DMS114 treated with DMSO at 0.1 percent for 48 hours (cell line): ENCODE results near the gene RTL1.

Source experiments
- DNase-seq: peaks from one replicate; lab custom pipeline; 2025; ENCODE audit not compliant: unreplicated experiment; lab: John Stamatoyannopoulos, UW

RTL1 gene

DNA sequence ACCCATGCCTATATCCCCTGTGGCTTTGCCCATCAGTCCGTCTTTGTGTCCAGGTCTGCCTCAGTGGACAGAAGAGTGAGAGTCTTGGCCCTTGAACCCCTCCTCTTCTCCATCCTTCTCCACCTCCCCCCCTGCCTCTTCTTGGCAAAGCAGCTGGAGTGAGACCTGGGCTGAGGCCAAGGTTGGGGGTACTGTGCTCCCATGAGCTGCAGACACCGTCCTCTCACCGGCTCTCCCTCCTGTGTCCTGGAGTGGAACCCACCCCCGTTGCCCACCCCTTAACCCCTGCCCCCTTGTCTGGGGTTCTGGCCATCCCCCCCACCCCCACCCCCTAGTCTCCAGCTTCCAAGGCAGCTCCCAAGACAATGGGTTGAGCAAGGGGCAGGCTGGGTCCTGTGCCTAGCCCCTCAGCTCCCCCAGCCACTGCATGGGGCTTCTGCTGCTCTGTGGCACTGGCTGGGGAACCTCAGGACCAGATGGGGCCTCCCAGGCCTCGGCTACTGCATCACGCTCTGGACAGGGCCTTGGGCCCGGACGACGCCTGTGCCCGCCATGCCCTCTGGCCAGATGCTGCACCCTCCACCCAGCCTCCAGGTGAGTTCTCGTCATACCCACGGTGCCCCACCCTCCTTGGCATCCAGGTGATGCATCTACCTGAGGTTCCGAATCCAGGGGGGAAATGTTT is 35.7 kb downstream of the RTL1 start:
- no peak for DNase-seq

DNA sequence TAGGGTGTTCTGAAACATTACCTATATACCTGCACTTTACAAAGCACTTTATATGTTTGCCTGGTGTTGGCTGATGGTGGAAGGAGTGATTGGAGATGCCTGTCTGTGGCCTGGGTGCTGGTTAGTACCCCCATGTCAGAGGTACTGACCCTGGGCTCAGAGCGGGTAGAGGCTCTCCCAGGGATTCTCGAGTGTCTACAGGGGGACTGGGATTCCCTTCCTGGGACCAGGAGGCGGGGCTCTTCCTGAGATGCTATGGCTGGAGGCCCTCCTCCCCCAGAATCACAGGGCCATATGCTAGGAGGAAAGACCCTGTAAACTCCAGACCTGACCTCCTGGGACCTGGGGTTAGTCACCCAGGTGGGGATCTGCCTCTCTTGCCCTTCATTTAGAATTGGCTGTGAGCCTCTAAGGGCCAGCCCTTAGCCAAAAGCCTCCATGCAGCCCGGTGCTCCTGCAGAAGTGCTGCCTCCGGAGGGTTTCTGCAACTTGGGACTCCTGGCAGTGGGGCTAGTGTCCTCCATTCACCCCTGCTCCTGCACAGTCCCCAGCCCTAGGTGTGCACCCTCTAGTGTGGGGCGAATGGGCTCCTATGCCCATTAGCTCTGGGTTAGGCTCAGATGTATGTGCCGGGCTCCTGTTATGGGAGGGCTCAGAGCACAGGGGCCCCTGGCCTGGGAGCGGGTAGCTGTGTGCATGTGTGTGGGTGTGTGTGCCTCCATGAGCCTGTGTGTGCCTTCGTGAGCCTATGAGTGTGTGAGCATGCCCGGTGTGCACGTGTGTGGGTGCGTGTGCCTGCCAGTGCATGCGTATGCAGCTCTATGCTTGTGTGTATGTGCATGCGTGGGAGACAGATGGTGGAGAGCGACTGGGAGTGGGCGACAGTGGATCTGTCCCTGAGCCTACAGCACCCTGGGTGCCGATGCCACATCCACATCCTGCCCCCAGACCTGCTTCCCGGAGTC is 36.6 kb downstream of the RTL1 start:
- DNase-seq = no peak

DNA sequence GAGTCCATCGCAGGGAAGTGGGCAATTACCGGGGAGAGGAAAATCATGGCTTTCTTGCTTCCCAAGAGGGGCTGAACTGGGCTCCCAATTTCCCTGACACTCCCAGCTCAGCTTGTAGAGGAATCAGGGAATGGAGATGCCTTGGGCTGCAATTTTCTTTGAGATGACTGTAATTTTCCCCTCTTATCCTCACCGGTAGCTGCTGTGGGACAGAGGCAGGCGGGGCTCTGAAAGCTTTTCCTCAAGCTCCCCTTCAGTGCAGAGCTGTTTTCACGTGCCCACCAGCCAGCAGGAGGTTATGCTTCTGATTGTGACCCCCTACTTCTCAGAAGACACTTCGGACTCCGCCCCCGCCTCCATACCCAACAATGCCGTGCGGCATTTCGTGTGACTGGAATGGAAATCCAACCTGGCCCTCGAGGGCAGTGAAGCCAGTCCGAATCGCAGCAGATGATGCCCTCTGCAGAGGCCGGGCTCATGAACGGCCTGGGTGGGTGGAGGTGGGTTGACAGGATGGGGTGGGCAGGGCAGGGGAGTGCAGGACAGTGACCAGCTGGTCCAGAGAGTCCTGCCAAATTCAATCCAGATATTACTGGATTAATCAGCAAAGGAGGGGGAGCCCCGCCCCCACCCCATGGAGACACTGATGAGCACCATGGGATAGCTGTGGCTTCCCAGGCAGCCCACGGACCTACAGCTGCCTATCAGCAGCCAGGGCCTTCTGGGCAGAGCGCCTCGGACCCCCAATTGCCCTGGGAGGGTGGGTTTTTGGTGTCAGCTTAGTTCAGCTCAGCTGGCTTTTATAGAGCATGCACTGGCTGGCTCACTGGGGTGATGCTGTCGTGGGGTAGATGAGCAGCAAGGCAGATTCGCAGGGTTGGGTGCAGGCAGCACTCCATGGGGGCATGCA is 37.6 kb downstream of the RTL1 start:
- no peak for DNase-seq

DNA sequence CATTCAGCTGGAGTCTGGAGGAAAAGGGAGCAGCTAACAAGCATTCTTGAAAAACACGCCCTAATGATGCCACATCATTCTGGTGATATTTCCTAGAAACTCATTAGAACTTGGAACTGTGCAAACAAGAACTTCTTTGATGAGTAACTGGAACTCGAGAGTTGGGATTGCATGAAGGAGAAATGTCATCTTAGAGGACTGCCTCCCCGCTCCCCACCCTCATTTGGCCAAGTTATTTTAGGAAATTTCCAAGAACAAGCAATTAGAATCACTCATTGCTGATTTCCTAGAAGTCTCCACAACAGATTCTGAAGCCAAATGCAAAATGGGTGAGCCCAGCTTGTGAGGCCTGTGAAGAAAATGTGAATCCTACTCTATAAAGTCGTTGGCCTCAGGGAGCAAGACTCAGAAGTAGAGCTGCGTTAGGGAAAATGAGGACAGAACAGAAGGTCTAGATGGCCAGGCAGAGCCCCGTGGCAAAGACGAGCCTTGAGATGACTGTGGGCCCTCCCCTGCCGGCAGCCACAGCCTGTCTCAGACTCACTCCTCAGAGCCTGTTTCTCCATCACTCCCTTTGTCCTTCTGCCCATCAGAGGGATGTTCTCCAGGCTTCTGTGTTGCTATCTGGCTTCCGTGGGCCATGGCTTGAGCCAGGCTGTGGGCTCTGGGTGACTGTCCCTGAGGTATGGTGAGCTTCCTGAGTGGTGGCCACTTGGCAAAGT is 38.4 kb downstream of the RTL1 start:
- no peak for DNase-seq

DNA sequence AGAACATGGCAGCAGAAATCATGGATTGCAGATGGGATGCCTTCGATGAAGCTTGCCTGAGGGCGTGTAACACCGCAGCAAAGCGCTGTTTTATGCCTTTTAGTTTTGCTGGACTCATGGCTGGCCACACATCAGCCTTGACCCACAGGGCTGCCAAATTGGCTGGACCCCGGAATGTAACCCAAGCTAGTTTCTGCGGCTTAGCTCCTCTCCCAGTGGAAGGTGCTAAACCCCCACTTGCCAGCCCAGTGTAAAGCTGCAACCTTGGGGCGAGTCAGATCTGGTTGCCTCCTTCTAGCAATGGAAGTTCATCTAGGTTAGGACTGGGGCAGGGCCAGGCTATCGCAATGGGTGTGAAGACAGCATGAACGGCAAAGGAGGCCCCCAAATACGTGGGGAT is 39.3 kb downstream of the RTL1 start:
- no peak for DNase-seq

DNA sequence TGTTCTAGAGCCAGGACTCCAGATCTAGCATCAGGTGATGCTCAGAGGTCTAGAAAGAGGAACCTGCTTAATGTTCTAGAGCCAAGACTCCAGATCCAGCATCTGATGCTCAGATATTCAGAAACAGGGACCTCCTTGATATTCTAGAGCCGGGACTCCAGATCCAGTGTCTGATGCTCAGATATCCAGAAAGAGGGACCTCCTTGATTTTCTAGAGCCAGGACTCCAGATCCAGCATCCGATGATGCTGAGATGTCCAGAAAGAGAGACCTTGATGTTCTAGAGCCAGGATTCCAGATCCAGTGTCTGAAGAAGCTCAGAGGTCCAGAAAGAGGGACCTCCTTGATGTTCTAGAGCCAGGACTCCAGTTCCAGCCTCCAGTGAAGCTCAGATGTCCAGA is 40.7 kb downstream of the RTL1 start:
- no peak for DNase-seq

DNA sequence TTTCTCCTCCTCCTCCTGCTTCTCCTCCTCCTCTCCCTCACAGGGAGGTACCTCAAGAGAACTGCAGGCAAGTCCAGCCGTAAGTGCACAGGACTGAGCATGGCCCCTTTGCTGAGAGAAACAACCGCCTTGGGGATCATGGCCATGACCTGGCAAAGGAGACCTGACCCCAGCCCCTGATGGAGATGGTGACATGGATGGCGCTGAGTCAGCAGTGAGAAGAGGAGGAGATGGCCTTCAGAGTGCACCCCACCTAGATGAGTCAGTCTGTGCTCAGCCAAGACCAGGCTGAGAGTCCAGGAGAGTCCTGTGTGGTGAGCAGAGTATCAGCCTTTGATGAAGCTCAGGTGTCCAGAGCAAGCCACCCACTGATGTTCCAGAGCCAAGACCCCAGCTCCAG is 41.2 kb downstream of the RTL1 start:
- DNase-seq = no peak

DNA sequence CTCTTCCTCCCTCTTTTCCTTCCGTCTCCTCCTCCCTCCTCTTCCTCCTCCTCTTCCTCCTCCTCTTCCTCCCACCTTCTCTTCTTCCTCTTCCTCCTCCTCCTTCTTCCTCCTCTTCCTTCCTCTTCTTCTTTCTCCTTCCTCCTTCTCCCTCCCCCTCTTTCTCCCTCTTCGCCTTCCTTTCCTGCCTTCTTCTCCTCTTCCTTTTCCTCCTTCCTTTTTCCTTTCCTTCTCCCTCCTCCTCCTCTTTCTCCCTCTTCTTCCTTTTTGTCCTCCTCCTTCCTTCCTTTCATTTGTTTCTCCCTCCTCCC is 41.6 kb downstream of the RTL1 start:
- no peak for DNase-seq

DNA sequence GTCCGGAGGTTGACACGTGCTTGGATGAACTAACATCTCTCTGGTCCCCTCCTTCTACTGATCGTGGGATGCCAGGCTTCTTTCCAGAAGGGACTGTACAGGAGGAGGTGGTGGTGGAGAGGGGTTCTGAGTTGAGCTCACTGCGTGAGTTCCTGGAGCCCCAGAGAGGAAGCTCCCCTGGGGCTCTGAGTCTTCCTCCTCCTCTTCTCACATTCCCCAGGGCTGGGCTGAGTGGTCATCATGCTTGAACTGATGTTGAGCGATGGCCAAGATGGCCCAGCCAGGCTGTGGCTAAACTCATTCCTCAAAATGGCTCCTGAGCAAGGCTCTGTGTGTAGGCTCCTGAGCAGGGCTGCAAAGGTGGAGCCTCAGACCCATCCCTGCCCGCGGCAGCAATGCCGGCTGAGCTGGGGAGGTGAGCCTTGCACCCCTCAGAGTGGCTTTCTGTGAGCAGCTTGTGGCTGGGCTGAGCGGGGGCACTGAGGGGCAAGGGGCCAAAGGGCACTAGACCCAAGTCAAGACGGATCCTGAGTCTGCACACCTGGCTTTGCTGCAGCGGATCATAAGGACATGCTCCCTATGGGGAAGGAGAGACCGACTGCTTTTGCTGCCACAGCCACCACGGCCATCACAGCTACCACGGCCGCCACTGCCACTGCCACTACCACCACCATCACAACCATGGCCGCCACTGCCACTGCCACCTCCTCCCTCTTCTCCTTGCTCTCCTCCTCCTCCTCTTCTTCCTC is 42.2 kb downstream of the RTL1 start:
- DNase-seq = no peak

DNA sequence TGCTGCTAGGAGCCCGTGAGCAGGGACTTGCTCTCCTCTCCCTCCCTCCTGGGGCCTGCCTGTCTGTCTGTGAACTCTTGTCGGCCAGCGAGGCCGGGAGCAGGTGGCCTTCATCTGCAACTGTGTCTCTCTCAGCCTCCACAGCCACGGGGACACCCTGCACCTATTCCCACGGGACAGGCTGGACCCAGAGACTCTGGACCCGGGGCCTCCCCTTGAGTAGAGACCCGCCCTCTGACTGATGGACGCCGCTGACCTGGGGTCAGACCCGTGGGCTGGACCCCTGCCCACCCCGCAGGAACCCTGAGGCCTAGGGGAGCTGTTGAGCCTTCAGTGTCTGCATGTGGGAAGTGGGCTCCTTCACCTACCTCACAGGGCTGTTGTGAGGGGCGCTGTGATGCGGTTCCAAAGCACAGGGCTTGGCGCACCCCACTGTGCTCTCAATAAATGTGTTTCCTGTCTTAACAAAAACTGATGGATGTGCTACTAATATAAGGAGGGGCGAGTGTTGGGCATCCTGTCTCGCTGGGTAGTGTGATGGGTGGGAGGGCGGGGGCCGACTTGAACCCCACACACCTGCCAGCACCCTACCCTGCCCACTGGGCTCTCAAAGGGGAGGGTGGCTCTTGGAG is 42.9 kb downstream of the RTL1 start:
- DNase-seq = no peak

DNA sequence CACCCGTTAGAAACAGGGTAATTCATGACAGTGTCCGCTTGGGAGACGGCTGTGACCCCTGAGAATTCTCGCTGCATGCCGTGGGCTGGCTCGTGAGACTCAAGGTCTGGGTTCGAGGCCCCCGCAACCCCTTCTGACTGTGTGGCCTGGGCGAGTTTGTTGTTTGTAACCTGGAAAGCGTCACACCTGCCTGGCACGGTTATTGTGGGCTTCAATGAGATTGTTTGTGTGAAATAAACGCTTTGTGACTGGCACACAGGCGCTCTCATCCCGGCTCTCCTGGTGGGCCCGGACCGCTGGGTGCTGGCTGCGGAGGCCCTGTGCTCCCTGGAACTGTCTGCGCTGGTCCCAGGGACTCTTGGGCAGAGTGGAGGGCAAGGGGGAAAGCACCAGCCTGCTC is 43.7 kb downstream of the RTL1 start:
- no peak for DNase-seq

DNA sequence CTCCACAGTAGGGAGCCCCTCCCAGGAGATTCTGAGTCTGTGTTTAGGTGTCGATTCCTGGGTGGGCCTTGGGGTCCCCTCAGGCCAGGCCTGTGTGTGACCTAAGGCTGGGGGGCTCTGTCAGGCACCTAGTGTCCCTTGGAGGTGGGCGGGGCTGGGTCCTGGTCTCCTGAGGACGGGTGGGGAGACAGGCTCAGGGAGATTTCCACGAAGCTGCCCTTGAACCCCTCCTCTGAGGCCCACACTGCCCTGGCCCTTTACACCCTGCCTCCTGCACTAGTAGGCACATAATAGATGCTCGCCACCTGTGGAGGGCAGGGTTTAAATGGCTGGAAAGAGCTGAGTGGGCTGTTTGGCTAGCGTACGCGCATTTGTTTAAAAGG is 44.7 kb downstream of the RTL1 start:
- DNase-seq = no peak

DNA sequence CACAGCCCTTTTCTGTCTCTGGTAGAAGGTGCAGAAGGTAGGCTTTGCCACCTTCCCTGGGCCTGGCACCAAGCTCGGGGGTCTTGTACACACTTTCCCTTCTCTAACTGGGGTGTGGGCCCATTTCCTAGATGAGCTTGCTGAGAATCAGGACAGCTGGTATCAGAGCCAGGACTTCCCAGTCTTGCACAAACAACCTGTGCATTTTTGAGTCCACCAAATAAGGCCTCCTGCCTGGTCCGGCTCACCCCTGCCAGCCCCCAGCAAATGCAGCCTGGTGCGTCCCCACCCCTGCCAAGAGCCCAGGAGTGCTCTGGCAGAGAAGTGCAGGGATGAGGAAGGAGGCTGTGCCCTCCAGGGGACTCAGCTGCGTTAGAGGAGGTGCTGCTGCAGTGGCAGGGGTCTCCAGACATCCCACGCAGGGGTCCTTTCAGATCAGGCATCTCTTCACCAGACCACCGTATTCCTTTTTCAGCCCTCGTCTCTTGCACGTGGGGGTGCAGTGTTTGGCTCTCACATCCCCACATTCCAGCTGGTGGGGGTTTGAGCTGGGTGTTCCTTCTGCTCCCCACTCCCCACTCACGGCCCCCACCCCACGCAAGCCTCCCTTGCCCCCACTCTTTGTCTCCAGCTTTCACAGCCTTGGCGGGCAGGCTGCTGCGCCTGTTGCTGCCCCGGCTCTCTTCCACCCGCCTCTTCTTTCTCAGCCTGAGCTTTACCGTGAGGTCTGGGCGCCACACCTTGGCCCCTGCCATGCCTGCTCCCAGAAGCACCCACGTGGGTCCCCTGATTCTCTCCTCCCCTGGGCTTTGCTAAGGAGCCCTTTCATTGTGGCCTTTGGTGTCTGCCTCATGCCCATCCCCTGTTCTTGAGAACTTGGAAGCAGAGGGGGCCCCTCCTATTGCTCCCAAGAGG is 45.3 kb downstream of the RTL1 start:
- DNase-seq = no peak

DNA sequence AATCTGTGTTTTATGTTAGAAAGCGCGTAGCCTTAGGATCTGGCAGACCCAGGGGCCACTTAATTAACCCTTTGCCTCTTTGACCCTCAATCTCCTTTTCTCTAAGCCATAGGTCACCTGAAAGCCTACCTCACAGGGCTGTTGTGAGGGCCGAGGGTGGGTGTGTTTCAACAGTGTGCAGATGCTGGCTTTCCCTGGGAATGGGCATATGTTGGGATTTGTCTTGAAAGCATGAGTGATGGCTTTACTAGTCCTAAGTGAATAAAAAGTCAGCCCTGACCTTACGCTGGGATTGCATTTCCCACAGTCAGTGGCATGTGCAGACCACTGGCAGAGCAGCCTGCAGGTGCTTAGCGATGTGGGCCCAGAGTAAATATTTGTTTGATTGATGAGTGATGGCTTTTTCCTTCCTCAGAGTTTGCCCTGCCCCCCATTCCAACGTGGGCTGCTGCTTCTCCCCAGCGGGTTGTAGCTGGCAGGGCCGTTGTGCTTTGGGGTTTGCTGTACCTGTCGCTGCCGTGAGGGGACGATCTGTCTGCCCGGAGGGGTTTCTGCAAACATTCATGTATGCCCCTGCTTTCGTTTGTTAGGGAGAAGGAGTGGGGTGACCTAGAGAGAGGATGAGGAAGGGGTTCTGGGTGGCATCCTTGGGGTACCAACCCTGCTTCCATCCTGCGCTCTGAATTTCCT is 46.1 kb downstream of the RTL1 start:
- no peak for DNase-seq

DNA sequence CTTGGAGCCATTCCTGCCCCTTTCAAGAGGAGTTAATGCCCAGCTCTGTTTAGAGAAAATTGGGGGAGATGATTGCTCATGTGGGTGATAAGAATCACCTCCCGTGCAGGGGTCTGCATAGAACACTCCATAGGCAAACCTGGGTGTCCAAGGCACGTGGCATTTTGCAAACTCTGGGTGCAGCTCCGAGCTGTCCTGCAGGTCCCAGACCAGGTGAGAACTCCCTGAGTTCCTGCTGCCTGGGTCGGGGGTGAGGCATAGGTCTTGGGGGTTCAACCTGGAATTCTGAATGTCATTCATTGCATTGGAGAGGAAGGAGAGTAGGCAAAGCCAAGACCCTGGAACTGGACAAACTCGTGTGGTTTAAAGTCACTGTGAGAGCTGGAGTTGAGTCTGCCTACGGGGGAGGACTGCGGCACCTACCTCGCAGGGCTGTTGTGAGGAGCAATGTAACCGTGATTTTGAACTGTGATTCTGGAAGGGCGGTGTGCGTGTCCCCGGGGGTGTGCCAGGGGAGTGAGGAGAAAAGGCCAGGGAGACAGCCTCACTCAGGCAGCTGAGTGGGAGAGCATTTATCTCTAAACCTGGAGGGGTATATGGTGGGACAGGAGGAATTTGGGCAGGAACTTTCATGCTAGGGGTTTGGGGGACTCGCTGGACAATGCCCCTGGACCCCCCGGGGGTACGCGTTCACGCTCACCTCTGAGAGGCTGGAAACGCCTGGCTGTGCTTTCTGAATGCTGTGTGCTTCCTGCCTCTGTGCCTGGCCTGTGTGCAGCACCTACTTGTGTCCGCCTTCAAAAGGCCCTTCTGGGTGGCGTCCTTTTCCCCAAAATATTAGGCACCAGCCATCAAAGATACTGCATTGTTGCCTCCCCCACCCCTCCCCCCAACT is 47.2 kb downstream of the RTL1 start:
- no peak for DNase-seq

DNA sequence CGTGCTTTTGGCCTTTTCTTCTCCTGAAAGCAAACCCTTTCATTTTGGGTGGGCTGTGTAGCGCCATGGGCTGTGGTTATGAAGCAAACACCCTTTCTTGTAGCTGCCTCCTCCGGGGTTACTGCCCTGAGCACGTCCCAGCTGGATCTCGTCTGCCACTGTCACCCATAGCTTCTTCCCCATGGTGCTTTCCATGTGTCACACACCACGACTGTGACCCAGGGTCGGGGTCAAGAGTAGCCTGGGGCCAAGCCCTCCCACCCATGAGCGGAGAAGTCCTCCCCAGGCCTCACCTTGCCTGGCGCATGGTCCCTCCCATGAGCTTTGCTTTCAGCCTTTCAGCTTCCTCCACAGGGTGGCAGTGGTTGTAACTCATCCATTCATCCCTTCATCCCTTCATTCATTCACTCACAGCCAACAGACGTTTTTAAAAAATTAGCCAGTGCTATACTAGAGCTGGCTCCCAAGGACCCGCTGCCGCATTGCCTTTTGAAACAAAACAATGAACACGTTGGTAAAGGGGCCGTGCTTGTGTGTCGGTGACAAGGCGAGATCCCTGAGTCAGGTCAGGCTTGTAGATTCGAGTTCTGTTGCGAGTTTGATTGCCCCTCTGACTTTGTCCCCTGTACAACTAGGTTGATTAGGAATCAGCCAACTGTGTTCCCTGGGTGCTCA is 48.1 kb downstream of the RTL1 start:
- no peak for DNase-seq

DNA sequence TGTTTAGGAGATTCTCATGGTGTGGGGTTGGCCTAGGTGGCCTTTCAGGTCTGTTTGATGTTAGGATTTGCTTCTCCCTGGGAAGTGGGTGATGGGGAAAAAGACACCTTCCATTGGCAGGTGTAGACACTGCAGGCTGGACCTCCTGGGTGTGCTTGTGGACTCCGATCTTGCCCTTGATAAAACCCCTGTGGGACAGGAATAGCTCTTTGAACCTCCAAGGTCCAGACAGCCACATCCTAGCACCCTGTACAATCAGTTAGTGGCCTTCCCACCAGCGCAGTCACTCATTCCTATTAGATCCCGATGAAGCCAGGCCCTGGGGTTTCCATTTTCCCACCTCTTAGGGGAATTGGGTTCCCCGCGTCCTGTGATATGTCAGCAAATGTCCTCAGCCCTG is 49.1 kb downstream of the RTL1 start:
- DNase-seq = no peak
